ENCODE data around the gene ESPNL. TPM values are rescaled to one million over a fixed set of nuclear protein-coding genes. Genes with fewer than 3 reads are reported as not detected.

The ESPNL gene
- total RNA-seq, 4 donors from 2014 or later, result 0.78 to 1.3 (median 0.83) TPM; not detected in 1

DNA sequence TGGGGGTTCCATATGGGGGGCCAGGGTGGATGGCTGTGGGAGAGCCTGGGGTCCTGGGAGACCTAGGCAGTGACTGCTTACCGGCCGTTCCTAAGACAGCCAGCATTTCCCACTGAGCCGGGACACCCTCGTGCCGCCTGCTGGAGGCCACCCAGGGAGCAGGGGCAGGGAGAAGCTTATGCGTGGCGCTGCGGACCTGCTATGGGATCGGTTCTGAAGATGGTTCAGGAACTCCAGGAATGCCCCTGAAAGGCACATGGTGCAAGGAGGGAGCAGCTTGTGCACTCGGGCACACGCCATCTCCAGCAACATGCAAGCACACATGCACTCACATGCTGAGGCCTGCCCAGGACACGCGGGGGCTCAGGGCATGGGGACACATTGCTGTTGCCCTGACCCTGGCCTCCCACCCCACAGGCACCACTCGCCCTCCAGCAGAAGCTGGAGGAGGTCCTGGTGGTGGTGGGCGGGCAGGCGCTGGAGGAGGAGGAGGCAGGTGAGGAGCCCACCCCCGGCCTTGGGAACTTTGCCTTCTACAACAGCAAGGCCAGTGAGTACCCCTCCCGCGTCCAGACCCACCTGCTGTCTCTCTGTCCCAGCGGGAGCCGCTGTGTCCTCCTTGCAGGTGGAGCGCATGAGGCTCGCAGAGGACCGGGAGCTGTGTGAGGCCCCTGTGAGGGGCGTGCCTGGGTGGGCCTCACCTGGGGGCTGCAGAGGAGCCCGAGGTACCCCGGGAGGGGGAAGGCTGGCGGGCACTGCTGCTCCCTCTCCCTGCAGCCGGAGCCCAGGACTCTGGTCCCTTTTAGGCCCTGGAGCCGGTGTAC lies 42.5 kb downstream of the ESPNL start:
- Histone ChIP-seq H3K27ac (replicated peaks in 1 of 4) (no peak overlapping the region), H3K27me3 (no peaks in the 10 kb centered on the region), H3K9me3 (no peaks in the 10 kb centered on the region), H3K4me3 (no peak overlapping the region), H3K4me1 (peaks cover 25 to 45% (median 34%) of the 10 kb centered on the region in 4 donors), H3K36me3 (peaks cover 0 to 15% (median 3%) of the 10 kb centered on the region in 4 donors)
- WGBS, result 91% methylated on average over 11 of the region's 30 CpGs
- TF ChIP-seq EP300 (IDR thresholded peaks at IDR 0.05) (no peak), POLR2AphosphoS5 (IDR thresholded peaks at IDR 0.05) (no peak), POLR2A (IDR thresholded peaks at IDR 0.05; ENCODE audit: low read depth) (no peak)
- TF ChIP-seq, protein P1, sequence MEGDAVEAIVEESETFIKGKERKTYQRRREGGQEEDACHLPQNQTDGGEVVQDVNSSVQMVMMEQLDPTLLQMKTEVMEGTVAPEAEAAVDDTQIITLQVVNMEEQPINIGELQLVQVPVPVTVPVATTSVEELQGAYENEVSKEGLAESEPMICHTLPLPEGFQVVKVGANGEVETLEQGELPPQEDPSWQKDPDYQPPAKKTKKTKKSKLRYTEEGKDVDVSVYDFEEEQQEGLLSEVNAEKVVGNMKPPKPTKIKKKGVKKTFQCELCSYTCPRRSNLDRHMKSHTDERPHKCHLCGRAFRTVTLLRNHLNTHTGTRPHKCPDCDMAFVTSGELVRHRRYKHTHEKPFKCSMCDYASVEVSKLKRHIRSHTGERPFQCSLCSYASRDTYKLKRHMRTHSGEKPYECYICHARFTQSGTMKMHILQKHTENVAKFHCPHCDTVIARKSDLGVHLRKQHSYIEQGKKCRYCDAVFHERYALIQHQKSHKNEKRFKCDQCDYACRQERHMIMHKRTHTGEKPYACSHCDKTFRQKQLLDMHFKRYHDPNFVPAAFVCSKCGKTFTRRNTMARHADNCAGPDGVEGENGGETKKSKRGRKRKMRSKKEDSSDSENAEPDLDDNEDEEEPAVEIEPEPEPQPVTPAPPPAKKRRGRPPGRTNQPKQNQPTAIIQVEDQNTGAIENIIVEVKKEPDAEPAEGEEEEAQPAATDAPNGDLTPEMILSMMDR (IDR thresholded peaks at IDR 0.05), result no peak
- intact Hi-C loops (cut with DNase I), result no loop called here
- DNase-seq (ENCODE audit: extremely low spot score), result no peak

DNA sequence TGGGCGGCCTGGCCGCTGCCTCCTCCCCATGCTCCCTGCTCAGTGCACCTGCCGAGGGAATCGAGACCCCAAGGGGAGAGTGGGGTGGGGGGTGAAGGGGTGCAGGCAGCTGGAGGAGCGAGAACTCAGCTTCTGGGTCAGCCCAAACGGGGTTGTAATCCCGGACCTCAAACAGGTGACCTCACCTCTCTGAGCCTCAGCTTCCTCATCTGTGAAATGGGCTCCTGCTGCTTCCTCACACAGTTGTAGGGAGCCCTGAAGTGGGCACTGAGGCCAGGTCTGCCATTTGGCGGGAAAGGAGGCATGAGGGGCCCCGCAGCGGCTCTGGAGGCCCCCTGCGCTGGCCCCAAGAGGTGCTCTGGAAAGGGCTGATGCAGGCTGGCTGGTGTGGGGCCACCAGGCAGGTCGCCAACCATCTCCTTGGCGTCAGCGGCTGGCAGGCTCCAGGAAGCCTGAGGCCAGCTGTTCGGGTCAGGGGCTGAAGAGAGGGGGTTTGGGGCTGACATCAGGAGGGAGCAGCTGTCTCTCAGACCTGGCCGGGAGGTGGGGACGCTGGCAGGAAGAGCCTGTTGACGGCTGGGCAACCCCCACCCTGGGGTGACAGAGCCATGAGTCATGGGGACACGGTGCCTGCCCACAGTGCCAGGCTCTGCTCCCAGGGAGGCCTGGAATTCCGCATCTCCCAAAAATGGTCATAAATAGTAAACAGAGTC lies 43.3 kb downstream of the ESPNL start:
- no peak overlapping the region for H3K27ac ChIP-seq (replicated peaks in 1 of 4)
- 69% methylated on average over 11 of the region's 20 CpGs for WGBS
- H3K9me3 ChIP-seq, result no peaks in the 10 kb centered on the region
- TF ChIP-seq POLR2A (IDR thresholded peaks at IDR 0.05; ENCODE audit: low read depth) (no peak), POLR2AphosphoS5 (IDR thresholded peaks at IDR 0.05) (no peak), EP300 (IDR thresholded peaks at IDR 0.05) (no peak)
- TF ChIP-seq, protein P1 (IDR thresholded peaks at IDR 0.05), result no peak
- peaks cover 17 to 37% (median 26%) of the 10 kb centered on the region in 4 donors for H3K4me1 ChIP-seq
- H3K4me3 ChIP-seq, result no peak overlapping the region
- intact Hi-C loops (cut with DNase I), result no loop called here
- H3K27me3 ChIP-seq, result no peaks in the 10 kb centered on the region
- DNase-seq (ENCODE audit: extremely low spot score), result no peak
- H3K36me3 ChIP-seq, result peaks cover 0 to 15% (median 3%) of the 10 kb centered on the region in 4 donors

DNA sequence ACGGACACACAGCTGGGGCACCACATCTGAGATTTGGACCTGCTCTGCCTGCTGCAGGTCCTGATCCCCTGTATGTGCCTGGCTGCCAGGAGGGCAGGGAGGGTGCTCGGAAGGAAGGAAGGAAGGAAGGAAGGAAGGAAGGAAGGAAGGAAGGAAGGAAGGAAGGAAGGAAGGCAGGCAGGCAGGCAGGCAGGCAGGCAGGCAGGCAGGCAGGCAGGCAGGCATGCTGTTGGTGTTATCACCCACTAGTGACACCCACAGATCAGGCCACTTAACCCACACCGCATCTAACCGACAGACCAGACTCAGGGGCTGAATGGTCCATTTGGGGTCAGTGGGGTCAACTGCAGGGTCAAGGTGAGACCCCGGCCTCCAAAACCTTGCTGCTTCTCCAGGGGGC lies 44.1 kb downstream of the ESPNL start:
- peaks cover 0 to 15% (median 3%) of the 10 kb centered on the region in 4 donors for H3K36me3 ChIP-seq
- peaks cover 14 to 28% (median 19%) of the 10 kb centered on the region in 4 donors for H3K4me1 ChIP-seq
- 80% methylated on average over 4 of the region's 5 CpGs for WGBS
- H3K27ac ChIP-seq (replicated peaks in 1 of 4), result no peak overlapping the region
- DNase-seq (ENCODE audit: extremely low spot score), result no peak
- TF ChIP-seq POLR2AphosphoS5 (IDR thresholded peaks at IDR 0.05) (no peak), POLR2A (IDR thresholded peaks at IDR 0.05; ENCODE audit: low read depth) (no peak), EP300 (IDR thresholded peaks at IDR 0.05) (no peak)
- TF ChIP-seq, protein P1 (IDR thresholded peaks at IDR 0.05), result no peak
- intact Hi-C loops (cut with DNase I), result no loop called here
- no peak overlapping the region for H3K4me3 ChIP-seq
- no peaks in the 10 kb centered on the region for H3K27me3 ChIP-seq
- H3K9me3 ChIP-seq, result no peaks in the 10 kb centered on the region

DNA sequence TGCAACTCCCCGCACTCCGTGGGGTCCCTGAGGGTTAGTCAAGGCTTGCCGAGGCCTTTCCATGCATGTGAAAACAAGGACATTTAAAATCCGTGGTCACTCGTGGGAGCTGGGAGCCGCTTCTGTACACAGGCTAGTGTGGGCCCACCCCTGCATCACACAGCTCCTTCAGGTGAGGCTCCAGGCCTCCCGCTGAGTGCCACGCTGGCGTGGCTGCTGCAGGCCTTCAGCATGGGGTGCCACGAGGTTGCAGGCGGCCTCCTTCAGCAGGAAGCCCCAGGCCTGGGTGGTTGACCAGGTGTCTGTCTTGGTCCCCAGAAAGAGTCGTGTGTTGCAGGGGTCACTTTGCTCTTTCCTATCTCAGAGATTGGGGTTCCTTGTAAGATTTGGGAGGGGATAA lies 44.9 kb downstream of the ESPNL start:
- Histone ChIP-seq H3K27ac (replicated peaks in 1 of 4) (no peak overlapping the region), H3K4me3 (no peak overlapping the region), H3K27me3 (no peaks in the 10 kb centered on the region), H3K36me3 (peaks cover 0 to 15% (median 3%) of the 10 kb centered on the region in 4 donors), H3K9me3 (no peaks in the 10 kb centered on the region), H3K4me1 (peaks cover 6 to 25% (median 16%) of the 10 kb centered on the region in 4 donors)
- WGBS, result 90% methylated on average over 2 of the region's 12 CpGs
- intact Hi-C loops (cut with DNase I), result no loop called here
- TF ChIP-seq POLR2A (IDR thresholded peaks at IDR 0.05; ENCODE audit: low read depth), result no peak
- TF ChIP-seq EP300 (IDR thresholded peaks at IDR 0.05), result no peak
- TF ChIP-seq, protein P1 (IDR thresholded peaks at IDR 0.05), result no peak
- no peak for DNase-seq (ENCODE audit: extremely low spot score)

Data from esophagus muscularis mucosa (tissue), 4 donors.